GM12873 (cell line): ENCODE data around the gene TAF10.

Experiments used
- TF ChIP-seq, protein P1 (sequence below): IDR thresholded peaks from 2 replicates; pipeline ENCODE4 v1.5.1; 2012; ENCODE audit warnings: low read depth, mild to moderate bottlenecking, moderate library complexity, low read length, control low read depth; ENCODE audit not compliant: insufficient read depth; ENCODE audit errors: missing control alignments

Gene TAF10

DNA sequence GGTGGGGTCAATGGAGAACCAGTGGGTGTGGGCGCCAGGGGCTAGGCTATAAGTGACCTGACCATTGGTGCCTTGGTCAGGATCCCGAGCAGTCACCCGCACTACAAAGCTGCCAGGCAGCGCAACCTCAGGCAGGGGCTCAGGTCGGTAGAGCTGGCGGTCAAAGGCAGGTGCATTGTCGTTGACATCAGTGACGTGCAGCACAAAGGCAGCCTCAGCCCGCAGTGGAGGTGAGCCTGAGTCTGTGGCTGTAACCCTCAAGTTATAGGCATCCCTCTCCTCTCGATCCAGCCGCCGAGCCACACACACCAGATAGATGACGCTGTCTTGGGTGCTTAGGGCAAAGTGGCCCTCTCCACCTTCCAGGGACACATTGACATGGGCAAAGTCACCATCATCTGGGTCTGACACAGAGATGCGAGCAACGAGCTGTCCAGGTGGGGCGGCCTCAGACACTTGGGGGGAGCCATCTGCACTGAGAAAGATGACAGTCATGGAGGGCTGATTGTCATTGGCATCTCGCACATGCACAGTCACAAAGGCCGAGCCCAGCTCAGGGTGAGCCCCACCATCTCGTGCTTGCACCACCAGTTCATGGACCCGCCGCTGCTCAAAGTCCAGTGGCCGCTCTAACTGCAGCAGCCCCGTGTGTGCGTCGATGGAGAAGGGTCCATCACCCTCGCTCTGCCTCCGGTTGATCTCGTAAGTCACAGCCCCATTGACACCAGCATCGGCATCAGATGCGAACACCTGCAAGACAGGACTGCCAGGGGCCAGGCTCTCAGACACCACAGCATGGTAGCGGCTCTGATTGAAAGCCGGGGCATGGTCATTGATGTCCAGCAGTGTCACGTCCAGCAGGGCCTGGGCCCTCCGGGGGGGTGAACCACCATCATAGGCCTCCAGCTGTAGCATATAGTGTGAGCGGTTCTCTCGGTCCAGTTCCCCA, 28.3 kb upstream of the TAF10 start:
- TF ChIP-seq, protein P1, sequence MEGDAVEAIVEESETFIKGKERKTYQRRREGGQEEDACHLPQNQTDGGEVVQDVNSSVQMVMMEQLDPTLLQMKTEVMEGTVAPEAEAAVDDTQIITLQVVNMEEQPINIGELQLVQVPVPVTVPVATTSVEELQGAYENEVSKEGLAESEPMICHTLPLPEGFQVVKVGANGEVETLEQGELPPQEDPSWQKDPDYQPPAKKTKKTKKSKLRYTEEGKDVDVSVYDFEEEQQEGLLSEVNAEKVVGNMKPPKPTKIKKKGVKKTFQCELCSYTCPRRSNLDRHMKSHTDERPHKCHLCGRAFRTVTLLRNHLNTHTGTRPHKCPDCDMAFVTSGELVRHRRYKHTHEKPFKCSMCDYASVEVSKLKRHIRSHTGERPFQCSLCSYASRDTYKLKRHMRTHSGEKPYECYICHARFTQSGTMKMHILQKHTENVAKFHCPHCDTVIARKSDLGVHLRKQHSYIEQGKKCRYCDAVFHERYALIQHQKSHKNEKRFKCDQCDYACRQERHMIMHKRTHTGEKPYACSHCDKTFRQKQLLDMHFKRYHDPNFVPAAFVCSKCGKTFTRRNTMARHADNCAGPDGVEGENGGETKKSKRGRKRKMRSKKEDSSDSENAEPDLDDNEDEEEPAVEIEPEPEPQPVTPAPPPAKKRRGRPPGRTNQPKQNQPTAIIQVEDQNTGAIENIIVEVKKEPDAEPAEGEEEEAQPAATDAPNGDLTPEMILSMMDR, result no peak

DNA sequence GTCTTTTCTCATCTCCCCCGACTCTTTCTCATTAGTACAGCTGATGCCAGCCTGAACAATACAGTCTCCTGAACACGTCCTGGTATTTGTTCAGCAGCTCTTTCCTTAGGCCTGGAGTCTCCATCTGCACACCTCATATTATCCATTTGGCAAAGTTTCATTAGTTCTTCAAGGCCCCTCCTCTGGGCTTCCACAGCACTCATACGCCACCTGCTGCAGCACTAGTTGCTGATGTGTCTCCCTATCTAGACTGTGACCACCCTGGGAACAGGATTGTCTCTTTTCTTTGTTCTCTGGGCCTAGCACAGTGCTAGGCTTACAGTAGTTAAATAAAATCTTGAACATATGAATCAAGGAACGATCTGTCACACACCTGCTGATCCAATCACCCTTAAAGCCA, 26.4 kb upstream of the TAF10 start:
- TF ChIP-seq, protein P1, result no peak

DNA sequence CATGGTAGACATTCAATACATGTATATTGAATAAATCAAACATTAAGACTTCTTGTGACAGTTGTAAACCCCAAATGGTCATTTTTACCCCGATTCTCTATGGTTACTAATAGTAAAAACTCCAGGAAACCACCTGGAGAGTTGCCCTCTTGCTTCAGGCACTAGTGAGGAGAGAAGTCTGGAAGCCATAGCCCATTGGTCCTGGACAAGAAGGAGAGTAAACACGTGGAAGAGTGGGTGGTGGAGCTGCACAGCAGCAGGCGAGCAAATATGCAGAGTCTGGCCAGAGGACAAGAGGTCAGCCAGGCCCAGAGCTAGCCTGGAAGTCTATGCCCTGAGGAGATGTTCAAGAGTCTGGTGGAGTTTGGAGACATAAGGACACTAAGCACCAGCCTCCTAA, 25.9 kb upstream of the TAF10 start:
- TF ChIP-seq, protein P1, result no peak

DNA sequence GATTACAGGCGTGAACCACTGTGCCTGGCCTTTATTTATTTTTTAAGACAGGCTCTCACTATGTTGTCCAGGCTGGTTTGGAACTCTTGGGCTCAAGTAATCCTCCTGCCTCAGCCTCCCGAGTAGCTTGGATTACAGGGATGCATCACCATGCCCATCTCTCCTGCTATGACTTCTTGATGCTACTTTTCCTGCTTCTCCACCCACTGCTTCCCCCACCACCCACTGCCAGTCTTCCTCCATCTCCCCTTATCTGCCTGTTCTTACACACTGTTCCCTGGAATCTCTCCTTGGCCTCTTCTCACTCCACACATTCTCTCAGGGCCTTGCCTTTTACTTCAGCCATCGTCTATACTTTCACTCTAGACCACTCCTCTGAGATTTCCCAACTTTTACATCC, 24.5 kb upstream of the TAF10 start:
- TF ChIP-seq, protein P1, result no peak

DNA sequence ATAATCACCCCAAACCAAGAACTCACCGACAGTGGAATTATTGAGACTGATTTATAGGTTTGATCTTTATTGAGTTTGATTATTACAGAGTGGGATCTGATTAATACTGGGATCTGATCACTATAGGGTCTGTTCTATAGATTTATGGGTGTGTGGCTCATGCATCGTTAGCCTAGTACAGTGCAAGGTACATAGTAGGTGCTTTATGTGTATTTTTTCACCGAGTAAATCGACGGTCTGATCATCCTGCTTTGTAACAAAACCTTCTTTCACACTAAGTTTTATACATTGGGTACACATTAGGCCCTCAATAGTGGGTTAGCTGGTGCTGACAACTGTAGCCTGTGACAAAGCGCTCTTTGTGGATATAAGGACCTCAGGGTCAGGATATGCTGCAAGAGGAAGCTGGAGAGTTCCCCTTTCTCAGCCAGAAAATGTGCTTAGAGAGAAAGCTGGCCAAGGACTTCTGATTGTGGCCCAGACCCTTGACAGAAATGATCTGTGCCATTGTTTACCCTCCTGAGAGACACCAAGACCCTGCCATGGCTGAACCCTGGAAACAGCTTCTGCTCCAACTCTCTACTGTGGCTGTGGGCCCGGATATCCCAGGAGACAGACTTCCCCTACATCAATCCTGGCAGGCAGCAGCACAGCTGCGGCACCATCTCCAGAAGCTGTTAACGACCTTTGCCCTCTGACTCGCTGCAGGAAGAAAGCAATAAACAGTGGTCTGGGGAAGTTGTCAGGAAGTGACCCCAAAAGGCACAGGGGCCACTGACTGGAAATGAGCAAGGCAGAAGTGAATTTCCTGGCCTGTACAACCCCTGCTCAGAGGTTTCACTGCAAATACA, 23.3 kb upstream of the TAF10 start:
- TF ChIP-seq, protein P1, result no peak

DNA sequence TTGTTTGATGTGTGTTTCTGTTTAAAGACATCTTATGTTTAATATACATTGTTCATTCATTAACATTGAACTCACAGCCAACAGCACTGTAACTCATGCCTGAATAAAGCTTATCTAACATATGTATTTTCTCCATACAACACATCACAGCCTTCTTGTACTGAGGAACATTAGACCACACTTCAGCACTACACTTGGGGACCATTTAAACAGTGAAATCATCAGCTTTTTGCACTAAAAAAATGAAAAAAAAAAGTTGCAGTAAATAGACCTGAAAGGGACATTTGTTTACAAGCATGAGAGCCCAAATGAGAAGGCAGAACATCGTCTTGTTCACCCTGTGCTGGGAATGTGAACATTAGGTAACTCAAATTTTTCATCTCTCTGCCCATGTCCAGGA, 22.5 kb upstream of the TAF10 start:
- TF ChIP-seq, protein P1, result no peak
